ENCODE data around the gene FAAP20.

The FAAP20 gene

GRCh38 chr1:2193514-2194281, 874 bp downstream of the FAAP20 start:
- DNase-seq: no peak

GRCh38 chr1:2192031-2192995, 2.3 kb downstream of the FAAP20 start:
- DNase-seq: no peak

GRCh38 chr1:2190491-2190976, 4.0 kb downstream of the FAAP20 start:
- no peak for DNase-seq

GRCh38 chr1:2189459-2190425, 4.8 kb downstream of the FAAP20 start:
- DNase-seq: peak; percentile 77 to 88

GRCh38 chr1:2188336-2188735, 6.2 kb downstream of the FAAP20 start:
- no peak for DNase-seq

GRCh38 chr1:2187619-2188018, 7.0 kb downstream of the FAAP20 start:
- DNase-seq: no peak

- no peak for DNase-seq
These were observed 7.7 kb downstream of the FAAP20 start for GRCh38 chr1:2186901-2187300.

- DNase-seq: no peak
These were observed 8.4 kb downstream of the FAAP20 start for GRCh38 chr1:2185880-2186855.

- DNase-seq: no peak
These were observed 9.6 kb downstream of the FAAP20 start for GRCh38 chr1:2184934-2185333.

GRCh38 chr1:2184531-2184930, 10.0 kb downstream of the FAAP20 start:
- no peak for DNase-seq

GRCh38 chr1:2183937-2184334, 10.6 kb downstream of the FAAP20 start:
- DNase-seq: no peak

GRCh38 chr1:2182376-2182775, 12.2 kb downstream of the FAAP20 start:
- DNase-seq: no peak

GRCh38 chr1:2181752-2182151, 12.8 kb downstream of the FAAP20 start:
- no peak for DNase-seq

GRCh38 chr1:2181271-2181670, 13.3 kb downstream of the FAAP20 start:
- DNase-seq: no peak

- DNase-seq: no peak
These were observed 14.0 kb downstream of the FAAP20 start for GRCh38 chr1:2180297-2181245.

GRCh38 chr1:2179283-2180013, 15.1 kb downstream of the FAAP20 start:
- no peak for DNase-seq

- no peak for DNase-seq
These were observed 15.7 kb downstream of the FAAP20 start for GRCh38 chr1:2178875-2179274.

GRCh38 chr1:2177946-2178538, 16.5 kb downstream of the FAAP20 start:
- no peak for DNase-seq

GRCh38 chr1:2177541-2177940, 17.0 kb downstream of the FAAP20 start:
- no peak for DNase-seq
